ENCODE results near the gene PTPRZ1.

- TF ChIP-seq CTCF (IDR thresholded peaks at IDR 0.05) = no peak
- no peak for TF ChIP-seq MAX (IDR thresholded peaks at IDR 0.05)
- no peak for TF ChIP-seq MYC (IDR thresholded peaks at IDR 0.05; ENCODE audit: borderline replicate concordance, low read length)
- TF ChIP-seq RCOR1 (IDR thresholded peaks at IDR 0.05; ENCODE audit: low read depth, low read length) = no peak
- TF ChIP-seq RFX5 (IDR thresholded peaks at IDR 0.05) = no peak
- TF ChIP-seq EP300 (IDR thresholded peaks at IDR 0.05) = no peak
- no peak for TF ChIP-seq BHLHE40 (IDR thresholded peaks at IDR 0.05; ENCODE audit: low read depth, low read length)
- no peak for TF ChIP-seq KDM1A (IDR thresholded peaks at IDR 0.05; ENCODE audit: low read depth)
- no peak for TF ChIP-seq MAZ (IDR thresholded peaks at IDR 0.05; ENCODE audit: borderline replicate concordance, low read depth, low read length)
- TF ChIP-seq JUN (IDR thresholded peaks at IDR 0.05) = no peak
- TF ChIP-seq EHF (CRISPR knock-in tag; IDR thresholded peaks at IDR 0.05) = no peak
- TF ChIP-seq REST (IDR thresholded peaks at IDR 0.05) = no peak
- TF ChIP-seq NR3C1 (IDR thresholded peaks at IDR 0.05) = no peak
- TF ChIP-seq POLR2A (IDR thresholded peaks at IDR 0.05; ENCODE audit: low read length) = no peak
Observed at GRCh38 chr7:121938429-121938996, 65.6 kb downstream of the PTPRZ1 start.
